Suprapubic skin (tissue), 4 donors: ENCODE data around the gene SUGCT. TPM values are rescaled to one million over a fixed set of nuclear protein-coding genes. Genes with fewer than 3 reads are reported as not detected.

Experiments used
- DNase-seq, 2 donors: peaks; one replicate each; pipeline ENCODE4 v3.0.0-alpha.2; 2019; ENCODE audit warnings: low spot score in 2 of 2
- H3K27ac ChIP-seq: fragments of 200-600 bp; sonication (generic); one replicate; pipeline ENCODE4 v1.5.1; 2019
- H3K27me3 ChIP-seq: fragments of 200-600 bp; sonication (generic); one replicate; pipeline ENCODE4 v1.5.1; 2019
- H3K36me3 ChIP-seq: fragments of 200-600 bp; sonication (generic); one replicate; pipeline ENCODE4 v1.5.1; 2019
- H3K4me1 ChIP-seq: fragments of 200-600 bp; sonication (generic); one replicate; pipeline ENCODE4 v1.5.1; 2019
- H3K4me3 ChIP-seq: fragments of 200-600 bp; sonication (generic); one replicate; pipeline ENCODE4 v1.5.1; 2019; ENCODE audit warnings: mild to moderate bottlenecking
- H3K9me3 ChIP-seq: fragments of 200-600 bp; sonication (generic); one replicate; pipeline ENCODE4 v1.5.1; 2019
- EP300 ChIP-seq: sonication (generic); formaldehyde crosslinking; IDR thresholded peaks from one replicate; pipeline ENCODE4 v1.6.1; 2017; ENCODE audit warnings: antibody characterized with exemption
- POLR2A ChIP-seq, 2 donors: fragments of 450-650 bp; IDR thresholded peaks; one replicate each; pipeline ENCODE4 v1.6.1; 2017; ENCODE audit warnings: antibody characterized with exemption in 2 of 2, mild to moderate bottlenecking in 2 of 2, moderate library complexity in 2 of 2
- POLR2AphosphoS5 ChIP-seq, 3 donors: sonication (generic); formaldehyde crosslinking; IDR thresholded peaks; one replicate each; pipeline ENCODE4 v1.6.1; 2017; ENCODE audit warnings: antibody characterized with exemption in 3 of 3
- WGBS: methylation state at CpG from one replicate; pipeline ENCODE4 v1.1.5; 2018; 5-methylcytosine and 5-hydroxymethylcytosine counted together
- total RNA-seq, 4 donors: library from RNA; depleted of rRNA; stranded (reverse); fragments of >200 nt; gene quantifications; one replicate each; pipeline ENCODE4 v1.1.0, GENCODE V29; 2016
- TF ChIP-seq, protein P1 (sequence below), 2 donors: fragments of 200-600 bp in 1 of 2; fragments of 450-650 bp in 1 of 2; sonication (generic) in 1 of 2; IDR thresholded peaks; one replicate each; pipeline ENCODE4 v1.5.1; 2016 to 2019; ENCODE audit warnings: antibody characterized with exemption in 2 of 2, mild to moderate bottlenecking in 1 of 2, moderate library complexity in 1 of 2

SUGCT gene
- total RNA-seq: 1 to 10 TPM in 1 of 4 donors, under 1 TPM in 2, not detected in 1; 0.73 to 2.2 (median 0.98) TPM

GRCh38 chr7:40134428-40135316 lies at the start of gene SUGCT, which contains the start of gene MPLKIP:
TSS of gene SUGCT (plus strand) at chr7:40135005.
TSS of gene MPLKIP (minus strand) at chr7:40134622. CDS start at chr7:40134567, 55 bp downstream.
- Histone ChIP-seq H3K9me3 (no peaks in the 10 kb centered on the region), H3K4me3 (peak within 1 kb of the TSS; percentile 97), H3K27ac (peak within 1 kb of the TSS; percentile 95), H3K4me1 (peaks cover 33% of the 10 kb centered on the region), H3K36me3 (no peaks in the 10 kb centered on the region), H3K27me3 (no peaks in the 10 kb centered on the region)
- TF ChIP-seq EP300: no peak
- peak in 2 of 3 donors; percentile 50 to 97 for TF ChIP-seq POLR2AphosphoS5 (IDR thresholded peaks at IDR 0.05)
- peak in 1 of 2 donors; percentile 45 for TF ChIP-seq POLR2A (IDR thresholded peaks at IDR 0.05)
- TF ChIP-seq, protein P1, sequence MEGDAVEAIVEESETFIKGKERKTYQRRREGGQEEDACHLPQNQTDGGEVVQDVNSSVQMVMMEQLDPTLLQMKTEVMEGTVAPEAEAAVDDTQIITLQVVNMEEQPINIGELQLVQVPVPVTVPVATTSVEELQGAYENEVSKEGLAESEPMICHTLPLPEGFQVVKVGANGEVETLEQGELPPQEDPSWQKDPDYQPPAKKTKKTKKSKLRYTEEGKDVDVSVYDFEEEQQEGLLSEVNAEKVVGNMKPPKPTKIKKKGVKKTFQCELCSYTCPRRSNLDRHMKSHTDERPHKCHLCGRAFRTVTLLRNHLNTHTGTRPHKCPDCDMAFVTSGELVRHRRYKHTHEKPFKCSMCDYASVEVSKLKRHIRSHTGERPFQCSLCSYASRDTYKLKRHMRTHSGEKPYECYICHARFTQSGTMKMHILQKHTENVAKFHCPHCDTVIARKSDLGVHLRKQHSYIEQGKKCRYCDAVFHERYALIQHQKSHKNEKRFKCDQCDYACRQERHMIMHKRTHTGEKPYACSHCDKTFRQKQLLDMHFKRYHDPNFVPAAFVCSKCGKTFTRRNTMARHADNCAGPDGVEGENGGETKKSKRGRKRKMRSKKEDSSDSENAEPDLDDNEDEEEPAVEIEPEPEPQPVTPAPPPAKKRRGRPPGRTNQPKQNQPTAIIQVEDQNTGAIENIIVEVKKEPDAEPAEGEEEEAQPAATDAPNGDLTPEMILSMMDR (IDR thresholded peaks at IDR 0.05): peak; percentile 94 to 100
- DNase-seq: peak; percentile 92 to 95
- under 1% methylated on average over 44 of the region's 75 CpGs for WGBS

- no peaks in the 10 kb centered on the region for H3K4me1 ChIP-seq
- TF ChIP-seq POLR2AphosphoS5 (IDR thresholded peaks at IDR 0.05) (no peak), POLR2A (IDR thresholded peaks at IDR 0.05) (no peak), EP300 (no peak)
- TF ChIP-seq, protein P1 (IDR thresholded peaks at IDR 0.05): no peak
- H3K27me3 ChIP-seq: no peaks in the 10 kb centered on the region
- no peaks in the 10 kb centered on the region for H3K9me3 ChIP-seq
- H3K27ac ChIP-seq: no peak overlapping the region
- no peak for DNase-seq
- no peak overlapping the region for H3K4me3 ChIP-seq
- peaks cover 66% of the 10 kb centered on the region for H3K36me3 ChIP-seq
- WGBS: 77% methylated on average over 2 of the region's 2 CpGs
These were observed 42.6 kb upstream of the SUGCT start for GRCh38 chr7:40092182-40092581.

- H3K4me3 ChIP-seq: no peak overlapping the region
- no peak overlapping the region for H3K27ac ChIP-seq
- no peaks in the 10 kb centered on the region for H3K9me3 ChIP-seq
- peaks cover 54% of the 10 kb centered on the region for H3K36me3 ChIP-seq
- WGBS: 92% methylated on average over 8 of the region's 8 CpGs
- H3K27me3 ChIP-seq: no peaks in the 10 kb centered on the region
- no peak for TF ChIP-seq POLR2A (IDR thresholded peaks at IDR 0.05)
- TF ChIP-seq EP300: no peak
- TF ChIP-seq, protein P1 (IDR thresholded peaks at IDR 0.05): no peak
- TF ChIP-seq POLR2AphosphoS5 (IDR thresholded peaks at IDR 0.05): no peak
- peaks cover 6% of the 10 kb centered on the region for H3K4me1 ChIP-seq
- DNase-seq: no peak
These were observed 41.0 kb upstream of the SUGCT start for GRCh38 chr7:40093631-40094350.

DNA sequence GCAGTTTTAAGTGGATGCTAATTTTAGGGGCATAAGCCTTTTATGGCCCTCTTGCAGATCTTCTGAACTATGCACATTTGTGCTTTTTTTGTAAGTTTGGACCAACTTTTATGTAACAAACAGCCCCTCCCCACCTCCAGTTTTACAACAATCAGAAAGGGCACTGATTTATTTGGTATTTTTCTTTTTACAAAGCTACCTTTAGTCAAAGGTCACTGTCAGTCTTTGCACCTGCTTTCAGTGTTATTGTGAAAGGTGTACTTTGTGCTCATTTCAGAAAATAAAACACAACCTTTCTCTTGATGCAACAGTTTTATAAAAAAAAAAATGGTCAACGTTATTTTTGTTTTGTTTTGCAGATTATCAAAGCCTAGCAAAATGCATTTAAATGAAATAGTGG lies 39.6 kb upstream of the SUGCT start:
- H3K27ac ChIP-seq: no peak overlapping the region
- no peak for DNase-seq
- no peaks in the 10 kb centered on the region for H3K9me3 ChIP-seq
- WGBS: 82% methylated on average over 1 of the region's 1 CpG
- no peaks in the 10 kb centered on the region for H3K27me3 ChIP-seq
- peaks cover 6% of the 10 kb centered on the region for H3K4me1 ChIP-seq
- no peak overlapping the region for H3K4me3 ChIP-seq
- peaks cover 44% of the 10 kb centered on the region for H3K36me3 ChIP-seq
- TF ChIP-seq POLR2AphosphoS5 (IDR thresholded peaks at IDR 0.05): no peak
- TF ChIP-seq POLR2A (IDR thresholded peaks at IDR 0.05): no peak
- TF ChIP-seq EP300: no peak
- TF ChIP-seq, protein P1 (IDR thresholded peaks at IDR 0.05): no peak
